Endothelial cell of umbilical vein (primary cell): ENCODE results near the gene SH3RF3. TPM values are rescaled to one million over a fixed set of nuclear protein-coding genes. Genes with fewer than 3 reads are reported as not detected.

Experiments used
- BruUV-seq: library from RNA; stranded (reverse); fragments of 400-500 nt; replicated peaks from 2 replicates; lab custom pipeline; 2021; lab: Mats Ljungman, UMichigan
- CTCF ChIA-PET: fragments of 300-600, 350-600 bp; sonication (Branson Sonifier 250); formaldehyde crosslinking; loops from one replicate; lab custom pipeline; 2021; ENCODE audit warnings: antibody characterized with exemption, inconsistent platforms; lab: Charles Lee
- POLR2A ChIA-PET: fragments of 300-600, 350-600 bp; sonication (Branson Sonifier 250); formaldehyde crosslinking; loops from one replicate; lab custom pipeline; 2021; ENCODE audit warnings: antibody characterized with exemption, inconsistent platforms; lab: Charles Lee
- DNase-seq: peaks from one replicate; pipeline ENCODE4 v3.0.0-alpha.2; 2011; ENCODE audit warnings: low read depth, low spot score
- FAIRE-seq: peaks from 2 replicates; lab custom pipeline; 2011; peaks lifted over from hg19 to GRCh38; lab: Jason Lieb, UNC
- H2AFZ ChIP-seq: 2 replicates; pipeline ENCODE4 v1.6.0; 2012; ENCODE audit warnings: low read depth, low read length, control low read depth, inconsistent platforms
- H3K27ac ChIP-seq: 2 replicates; pipeline ENCODE4 v1.5.1; 2011; ENCODE audit warnings: low read depth, mild to moderate bottlenecking, control low read depth, low read length, moderate library complexity; ENCODE audit not compliant: insufficient read depth
- H3K27me3 ChIP-seq, 2 experiments: 2 replicates each; pipeline versions ENCODE4 v1.6.0 to v1.6.1; 2011; ENCODE audit warnings: low read length in 2 of 2, mixed read lengths in 1 of 2; ENCODE audit not compliant: control insufficient read depth in 2 of 2, insufficient read depth in 2 of 2
- H3K36me3 ChIP-seq, 2 experiments: 2 replicates in 1 of 2; 3 replicates in 1 of 2; pipeline ENCODE4 v1.5.1; 2011; ENCODE audit warnings: low read length in 2 of 2, mild to moderate bottlenecking in 1 of 2, moderate library complexity in 1 of 2; ENCODE audit not compliant: control insufficient read depth in 2 of 2, insufficient read depth in 2 of 2; ENCODE audit errors: extremely low read depth in 1 of 2
- H3K4me1 ChIP-seq: 3 replicates; pipeline ENCODE4 v1.5.1; 2011; ENCODE audit warnings: mild to moderate bottlenecking, low read length; ENCODE audit not compliant: control insufficient read depth, insufficient read depth; ENCODE audit errors: extremely low read depth
- H3K4me2 ChIP-seq: 2 replicates; pipeline ENCODE4 v1.6.1; 2011; ENCODE audit warnings: low read length, control low read depth, mixed read lengths; ENCODE audit not compliant: insufficient read depth
- H3K4me3 ChIP-seq, 3 experiments: fragments of 200-600 bp in 1 of 3; sonication (generic), shearing (Covaris generic) in 1 of 3; replicated peaks in 1 of 3; 2 replicates each; pipeline ENCODE4 v1.5.1; 2011 to 2016; ENCODE audit warnings: control low read depth in 3 of 3, low read length in 3 of 3, mild to moderate bottlenecking in 2 of 3, inconsistent platforms in 1 of 3, low read depth in 1 of 3, moderate library complexity in 1 of 3; ENCODE audit not compliant: insufficient read depth in 1 of 3
- H3K79me2 ChIP-seq: 2 replicates; pipeline ENCODE4 v1.6.0; 2012; ENCODE audit warnings: low read length, inconsistent platforms; ENCODE audit not compliant: control insufficient read depth, insufficient read depth
- H3K9ac ChIP-seq: replicated peaks from 2 replicates; pipeline ENCODE3; 2011; ENCODE audit warnings: low read length, control low read depth; ENCODE audit not compliant: insufficient read depth; ENCODE audit errors: extremely low read depth
- H3K9me1 ChIP-seq: replicated peaks from 3 replicates; pipeline ENCODE4 v1.6.0; 2011; ENCODE audit warnings: mild to moderate bottlenecking, low read length; ENCODE audit not compliant: control insufficient read depth, insufficient read depth; ENCODE audit errors: extremely low read depth
- H3K9me3 ChIP-seq: replicated peaks from 2 replicates; pipeline ENCODE4 v1.5.1; 2012; ENCODE audit warnings: low read length, inconsistent platforms; ENCODE audit not compliant: control insufficient read depth, insufficient read depth
- H4K20me1 ChIP-seq: replicated peaks from 2 replicates; pipeline ENCODE3; 2011; ENCODE audit warnings: mild to moderate bottlenecking, low read length; ENCODE audit not compliant: control insufficient read depth, insufficient read depth; ENCODE audit errors: extremely low read depth
- CTCF ChIP-seq, 2 donors: IDR thresholded peaks; 1 replicate in 1 of 2; 2 replicates in 1 of 2; pipeline ENCODE4 v1.5.1; 2011; ENCODE audit warnings: low read length in 2 of 2, mild to moderate bottlenecking in 2 of 2, moderate library complexity in 2 of 2, control low read depth in 1 of 2, inconsistent platforms in 1 of 2, low read depth in 1 of 2; ENCODE audit not compliant: insufficient read depth in 1 of 2; ENCODE audit errors: extremely low read depth in 1 of 2
- EZH2 ChIP-seq: IDR thresholded peaks from 2 replicates; pipeline ENCODE4 v1.6.1; 2012; ENCODE audit warnings: borderline replicate concordance, low read depth, mild to moderate bottlenecking, moderate library complexity, low read length, inconsistent platforms; ENCODE audit not compliant: severe bottlenecking
- FOS ChIP-seq: IDR thresholded peaks from 2 replicates; pipeline ENCODE4 v1.6.1; 2011; ENCODE audit warnings: mild to moderate bottlenecking, low read length, moderate library complexity, borderline replicate concordance; ENCODE audit not compliant: insufficient read depth
- GATA2 ChIP-seq: IDR thresholded peaks from 2 replicates; pipeline ENCODE4 v1.7.0; 2011; ENCODE audit warnings: low read depth, mild to moderate bottlenecking, moderate library complexity, mixed read lengths, low read length; ENCODE audit not compliant: insufficient read length, insufficient read depth
- JUN ChIP-seq: IDR thresholded peaks from 2 replicates; pipeline ENCODE4 v1.6.1; 2011; ENCODE audit warnings: borderline replicate concordance, low read depth; ENCODE audit not compliant: insufficient read length, insufficient read depth
- MAX ChIP-seq: IDR thresholded peaks from 2 replicates; pipeline ENCODE4 v1.6.1; 2011; ENCODE audit not compliant: insufficient read depth, insufficient read length
- MYC ChIP-seq: IDR thresholded peaks from one replicate; pipeline ENCODE4 v1.6.1; 2011; ENCODE audit warnings: mild to moderate bottlenecking, low read depth, low read length
- POLR2A ChIP-seq: IDR thresholded peaks from 2 replicates; pipeline ENCODE4 v1.6.1; 2012; ENCODE audit warnings: low read depth, mild to moderate bottlenecking, control low read depth, low read length
- POLR2AphosphoS5 ChIP-seq: IDR thresholded peaks from 2 replicates; pipeline ENCODE4 v1.6.1; 2012; ENCODE audit warnings: low read depth, mild to moderate bottlenecking, control low read depth, low read length, moderate library complexity; ENCODE audit not compliant: insufficient read depth
- dilution Hi-C: fragments of 300-500 bp; cut with MboI; formaldehyde crosslinking; loops from one replicate; pipeline ENCODE4 v1.15.0; 2019; ENCODE audit warnings: low sequenced_read_pairs; ENCODE audit not compliant: extremely low pct_ligation_motif_present
- intact Hi-C: fragments of 100-400 bp; cut with micrococcal nuclease; formaldehyde crosslinking; loops from one replicate; pipeline ENCODE4 v1.10.0; 2022
- polyA plus RNA-seq, 4 experiments: library from polyadenylated mRNA; depleted of rRNA in 3 of 4; stranded (reverse) in 3 of 4; unstranded in 1 of 4; fragments of >200 nt; gene quantifications; 2 replicates each; pipeline versions ENCODE4 v1.2.1 to v1.2.3, GENCODE V29; 2011 to 2012; ENCODE audit warnings: missing spikeins in 1 of 4
- total RNA-seq: library from RNA; stranded (reverse); gene quantifications from 2 replicates; pipeline ENCODE4 v1.2.3, GENCODE V29; 2021

Gene SH3RF3
- total and polyA plus RNA-seq, 2 donors (not counting 3 experiments of a cell fraction or from before 2014, with no cell fraction given) = 3.8 to 14.7 TPM

- H3K9me1 ChIP-seq = no peaks in the 10 kb centered on the region
- no peaks in the 10 kb centered on the region for H4K20me1 ChIP-seq
- CTCF ChIA-PET = no interaction called here
- no TSS peak for BruUV-seq
- dilution Hi-C loops = no loop called here
- POLR2A ChIA-PET = no interaction called here
- no peak overlapping the region for H3K4me2 ChIP-seq
- FAIRE-seq (no peak), DNase-seq (no peak)
- intact Hi-C loops = no loop called here
- no peaks in the 10 kb centered on the region for H3K36me3 ChIP-seq
- H3K79me2 ChIP-seq = no peaks in the 10 kb centered on the region
- H2AFZ ChIP-seq = no peak overlapping the region
- no peaks in the 10 kb centered on the region for H3K27me3 ChIP-seq
- H3K4me3 ChIP-seq = no peak overlapping the region
- no peak for TF ChIP-seq MAX
- no peak for TF ChIP-seq POLR2AphosphoS5
- TF ChIP-seq GATA2 = no peak
- no peak for TF ChIP-seq POLR2A
- no peak for TF ChIP-seq CTCF (IDR thresholded peaks at IDR 0.05; ENCODE audit: extremely low read depth in 1 of 2, insufficient read depth in 1 of 2, low read depth in 1 of 2, low read length in 2 of 2)
- no peak for TF ChIP-seq EZH2
- no peak for TF ChIP-seq MYC
- TF ChIP-seq FOS = no peak
- TF ChIP-seq JUN = no peak
- no peak overlapping the region for H3K27ac ChIP-seq
- no peaks in the 10 kb centered on the region for H3K9me3 ChIP-seq
- no peak overlapping the region for H3K9ac ChIP-seq
- H3K4me1 ChIP-seq = no peaks in the 10 kb centered on the region
Observed at GRCh38 chr2:109371481-109372170, 242.6 kb downstream of the SH3RF3 start.
